Measurements from ENCODE around the gene SP6.

The SP6 gene

DNA sequence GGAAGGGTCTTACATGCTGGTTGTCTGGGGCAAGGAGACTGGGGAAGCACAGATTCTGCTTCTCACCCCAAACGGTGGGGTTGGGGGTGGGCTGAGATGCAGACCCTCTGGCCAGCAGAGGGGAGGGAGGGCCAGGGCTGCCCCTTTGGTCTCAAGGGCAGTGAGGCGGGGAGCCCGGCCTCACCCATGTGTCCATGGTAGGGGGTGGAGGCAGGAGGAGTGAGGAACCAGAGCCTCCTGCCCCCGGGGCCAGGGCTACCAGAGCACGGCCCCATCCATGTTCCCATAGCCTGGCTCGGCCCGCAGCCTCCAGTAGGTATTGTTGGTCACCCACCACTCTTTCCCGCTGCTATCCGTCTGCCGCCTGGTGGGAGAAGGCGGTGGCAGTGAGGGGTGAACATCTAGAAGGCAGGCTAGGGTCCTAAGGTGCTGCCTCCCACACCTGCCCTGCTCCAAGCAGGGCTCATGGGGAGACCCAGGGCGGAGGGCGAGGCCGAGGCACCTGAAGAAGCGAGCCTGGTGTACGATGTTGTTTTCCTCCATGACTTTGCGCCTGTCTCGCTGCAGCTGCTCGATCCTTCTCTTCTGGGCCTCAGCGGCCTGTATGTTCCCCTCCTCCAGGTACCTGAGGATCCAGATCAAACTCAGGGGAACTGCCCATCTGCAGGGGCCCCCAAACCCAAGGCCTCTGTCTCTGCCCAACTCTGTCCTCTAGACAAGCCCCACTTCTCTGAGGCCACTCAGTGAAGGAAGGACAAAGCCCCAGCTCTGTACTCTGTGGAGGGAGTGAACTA, 42.7 kb downstream of the SP6 start (continued):
- TF ChIP-seq CSRNP3 (CRISPR knock-in tag; IDR thresholded peaks at IDR 0.05) (no peak), ZNF565 (CRISPR knock-in tag; conservative IDR thresholded peaks at IDR 0.05; ENCODE audit: low read depth) (no peak), TCF4 (CRISPR knock-in tag; IDR thresholded peaks at IDR 0.05; ENCODE audit: borderline replicate concordance) (no peak), ZC3H10 (CRISPR knock-in tag; IDR thresholded peaks at IDR 0.05) (no peak), ISL1 (CRISPR knock-in tag; IDR thresholded peaks at IDR 0.05) (no peak), BACH2 (CRISPR knock-in tag; IDR thresholded peaks at IDR 0.05; ENCODE audit: borderline replicate concordance) (no peak), POU6F1 (CRISPR knock-in tag; IDR thresholded peaks at IDR 0.05; ENCODE audit: borderline replicate concordance, low read depth) (no peak), CSDC2 (CRISPR knock-in tag; IDR thresholded peaks at IDR 0.05) (no peak), RARB (CRISPR knock-in tag; IDR thresholded peaks at IDR 0.05) (no peak)
- TF ChIP-seq, protein P1, sequence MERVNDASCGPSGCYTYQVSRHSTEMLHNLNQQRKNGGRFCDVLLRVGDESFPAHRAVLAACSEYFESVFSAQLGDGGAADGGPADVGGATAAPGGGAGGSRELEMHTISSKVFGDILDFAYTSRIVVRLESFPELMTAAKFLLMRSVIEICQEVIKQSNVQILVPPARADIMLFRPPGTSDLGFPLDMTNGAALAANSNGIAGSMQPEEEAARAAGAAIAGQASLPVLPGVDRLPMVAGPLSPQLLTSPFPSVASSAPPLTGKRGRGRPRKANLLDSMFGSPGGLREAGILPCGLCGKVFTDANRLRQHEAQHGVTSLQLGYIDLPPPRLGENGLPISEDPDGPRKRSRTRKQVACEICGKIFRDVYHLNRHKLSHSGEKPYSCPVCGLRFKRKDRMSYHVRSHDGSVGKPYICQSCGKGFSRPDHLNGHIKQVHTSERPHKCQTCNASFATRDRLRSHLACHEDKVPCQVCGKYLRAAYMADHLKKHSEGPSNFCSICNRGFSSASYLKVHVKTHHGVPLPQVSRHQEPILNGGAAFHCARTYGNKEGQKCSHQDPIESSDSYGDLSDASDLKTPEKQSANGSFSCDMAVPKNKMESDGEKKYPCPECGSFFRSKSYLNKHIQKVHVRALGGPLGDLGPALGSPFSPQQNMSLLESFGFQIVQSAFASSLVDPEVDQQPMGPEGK (CRISPR knock-in tag; IDR thresholded peaks at IDR 0.05; ENCODE audit: borderline replicate concordance) = no peak

- no peak for ATAC-seq
- TF ChIP-seq ZNF565 (CRISPR knock-in tag; conservative IDR thresholded peaks at IDR 0.05; ENCODE audit: low read depth) = no peak
- TF ChIP-seq ZFP3 (CRISPR knock-in tag; IDR thresholded peaks at IDR 0.05) = no peak
- TF ChIP-seq CSRNP3 (CRISPR knock-in tag; IDR thresholded peaks at IDR 0.05) = no peak
- no peak for TF ChIP-seq BACH2 (CRISPR knock-in tag; IDR thresholded peaks at IDR 0.05; ENCODE audit: borderline replicate concordance)
- TF ChIP-seq, protein P2, sequence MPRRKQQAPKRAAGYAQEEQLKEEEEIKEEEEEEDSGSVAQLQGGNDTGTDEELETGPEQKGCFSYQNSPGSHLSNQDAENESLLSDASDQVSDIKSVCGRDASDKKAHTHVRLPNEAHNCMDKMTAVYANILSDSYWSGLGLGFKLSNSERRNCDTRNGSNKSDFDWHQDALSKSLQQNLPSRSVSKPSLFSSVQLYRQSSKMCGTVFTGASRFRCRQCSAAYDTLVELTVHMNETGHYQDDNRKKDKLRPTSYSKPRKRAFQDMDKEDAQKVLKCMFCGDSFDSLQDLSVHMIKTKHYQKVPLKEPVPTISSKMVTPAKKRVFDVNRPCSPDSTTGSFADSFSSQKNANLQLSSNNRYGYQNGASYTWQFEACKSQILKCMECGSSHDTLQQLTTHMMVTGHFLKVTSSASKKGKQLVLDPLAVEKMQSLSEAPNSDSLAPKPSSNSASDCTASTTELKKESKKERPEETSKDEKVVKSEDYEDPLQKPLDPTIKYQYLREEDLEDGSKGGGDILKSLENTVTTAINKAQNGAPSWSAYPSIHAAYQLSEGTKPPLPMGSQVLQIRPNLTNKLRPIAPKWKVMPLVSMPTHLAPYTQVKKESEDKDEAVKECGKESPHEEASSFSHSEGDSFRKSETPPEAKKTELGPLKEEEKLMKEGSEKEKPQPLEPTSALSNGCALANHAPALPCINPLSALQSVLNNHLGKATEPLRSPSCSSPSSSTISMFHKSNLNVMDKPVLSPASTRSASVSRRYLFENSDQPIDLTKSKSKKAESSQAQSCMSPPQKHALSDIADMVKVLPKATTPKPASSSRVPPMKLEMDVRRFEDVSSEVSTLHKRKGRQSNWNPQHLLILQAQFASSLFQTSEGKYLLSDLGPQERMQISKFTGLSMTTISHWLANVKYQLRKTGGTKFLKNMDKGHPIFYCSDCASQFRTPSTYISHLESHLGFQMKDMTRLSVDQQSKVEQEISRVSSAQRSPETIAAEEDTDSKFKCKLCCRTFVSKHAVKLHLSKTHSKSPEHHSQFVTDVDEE (CRISPR knock-in tag; IDR thresholded peaks at IDR 0.05) = no peak
Measured at GRCh38 chr17:47807421-47807820, 43.5 kb downstream of the SP6 start.

DNA sequence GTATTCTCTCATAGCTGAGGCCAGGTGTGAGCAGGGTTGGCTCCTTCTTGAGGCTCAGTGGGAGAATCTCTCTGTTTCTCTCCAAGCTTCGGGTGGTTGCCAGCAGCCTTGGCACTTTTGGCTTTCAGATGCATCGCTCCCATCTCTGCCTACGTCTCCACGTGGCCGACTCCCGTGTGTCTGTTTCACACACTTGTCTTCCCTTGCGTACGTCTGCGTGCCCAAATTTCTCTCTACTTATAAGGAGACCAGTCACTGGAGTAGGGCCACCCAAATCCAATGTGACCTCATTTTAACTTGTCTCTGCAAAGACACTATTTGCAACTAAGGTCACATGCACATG, 44.1 kb downstream of the SP6 start:
- ATAC-seq = no peak
- TF ChIP-seq TCF4 (CRISPR knock-in tag; IDR thresholded peaks at IDR 0.05; ENCODE audit: borderline replicate concordance) (no peak), ISL1 (CRISPR knock-in tag; IDR thresholded peaks at IDR 0.05) (no peak), RARB (CRISPR knock-in tag; IDR thresholded peaks at IDR 0.05) (no peak), CSRNP3 (CRISPR knock-in tag; IDR thresholded peaks at IDR 0.05) (no peak), CSDC2 (CRISPR knock-in tag; IDR thresholded peaks at IDR 0.05) (no peak), SNAI2 (CRISPR knock-in tag; IDR thresholded peaks at IDR 0.05) (no peak), ZC3H10 (CRISPR knock-in tag; IDR thresholded peaks at IDR 0.05) (no peak), ZFP3 (CRISPR knock-in tag; IDR thresholded peaks at IDR 0.05) (no peak), ARNTL (CRISPR knock-in tag; IDR thresholded peaks at IDR 0.05; ENCODE audit: borderline replicate concordance, low read depth) (no peak), BACH2 (CRISPR knock-in tag; IDR thresholded peaks at IDR 0.05; ENCODE audit: borderline replicate concordance) (no peak), CREB5 (CRISPR knock-in tag; IDR thresholded peaks at IDR 0.05; ENCODE audit: low read depth) (no peak), GLIS3 (CRISPR knock-in tag; IDR thresholded peaks at IDR 0.05) (no peak)
- TF ChIP-seq, protein P1 (CRISPR knock-in tag; IDR thresholded peaks at IDR 0.05; ENCODE audit: borderline replicate concordance) = no peak
- TF ChIP-seq, protein P2 (CRISPR knock-in tag; IDR thresholded peaks at IDR 0.05) = no peak
